HG03354 (cell line): ENCODE data around the gene CDKN2B-AS1.
"Not testable (repeated sequence)": the region's sequence is repeated elsewhere in the genome, so short reads cannot be mapped to it uniquely, and the experiment has no call there.

Source experiments
- ATAC-seq: cut with Tn5 transposase; IDR thresholded peaks from one replicate; pipeline ENCODE4 v1.9.1; 2021; ENCODE audit warnings: mild to moderate bottlenecking; ENCODE audit not compliant: unreplicated experiment, poor library complexity, severe bottlenecking

CDKN2B-AS1 gene

GRCh38 chr9:21994556-21995005 lies at the start of gene CDKN2B-AS1:
Gene CDKN2B-AS1 (plus strand): TSS chr9:21994791.
- ATAC-seq = peak; percentile 49

- ATAC-seq = no peak
These were observed 49.0 kb upstream of the CDKN2B-AS1 start for GRCh38 chr9:21945606-21946005.

GRCh38 chr9:21958833-21959232 lies 35.8 kb upstream of the CDKN2B-AS1 start:
- no peak for ATAC-seq

- ATAC-seq = not testable (repeated sequence)
These were observed 35.3 kb upstream of the CDKN2B-AS1 start for GRCh38 chr9:21959268-21959667.

GRCh38 chr9:21961569-21961968 lies 33.0 kb upstream of the CDKN2B-AS1 start:
- no peak for ATAC-seq

- peak; percentile 62 for ATAC-seq
These were observed 29.6 kb upstream of the CDKN2B-AS1 start for GRCh38 chr9:21964925-21965385.

- peak; percentile 86 for ATAC-seq
These were observed 29.1 kb upstream of the CDKN2B-AS1 start for GRCh38 chr9:21965401-21965951.

GRCh38 chr9:21966140-21966851 lies 28.3 kb upstream of the CDKN2B-AS1 start:
- no peak for ATAC-seq

- no peak for ATAC-seq
These were observed 27.4 kb upstream of the CDKN2B-AS1 start for GRCh38 chr9:21967169-21967568.

- ATAC-seq = no peak
These were observed 26.9 kb upstream of the CDKN2B-AS1 start for GRCh38 chr9:21967702-21968101.

- no peak for ATAC-seq
These were observed 26.1 kb upstream of the CDKN2B-AS1 start for GRCh38 chr9:21968331-21969010.

- ATAC-seq = no peak
These were observed 25.3 kb upstream of the CDKN2B-AS1 start for GRCh38 chr9:21969011-21969940.

GRCh38 chr9:21969951-21970799 lies 24.4 kb upstream of the CDKN2B-AS1 start:
- no peak for ATAC-seq

- no peak for ATAC-seq
These were observed 23.6 kb upstream of the CDKN2B-AS1 start for GRCh38 chr9:21970800-21971640.

- no peak for ATAC-seq
These were observed 22.2 kb upstream of the CDKN2B-AS1 start for GRCh38 chr9:21972361-21972760.

- ATAC-seq = no peak
These were observed 20.3 kb upstream of the CDKN2B-AS1 start for GRCh38 chr9:21974343-21974721.

- peak; percentile 74 for ATAC-seq
These were observed 19.7 kb upstream of the CDKN2B-AS1 start for GRCh38 chr9:21974722-21975409.
